ENCODE measurements around the gene TLR5.
"Not testable (repeated sequence)": the region's sequence is repeated elsewhere in the genome, so short reads cannot be mapped to it uniquely, and the experiment has no call there.

The TLR5 gene

GRCh38 chr1:223142795-223143536 lies at the start of gene TLR5:
Gene TLR5, minus strand, starts transcription at chr1:223143248. Its CDS starts 30,217 bp downstream, at chr1:223113031.
- DNase-seq (ENCODE audit: low read depth), result peak; percentile 84

- peak; percentile 29 for DNase-seq (ENCODE audit: low read depth)
Measured at GRCh38 chr1:223189903-223190724, 47.1 kb upstream of the TLR5 start.

GRCh38 chr1:223189525-223189902 lies 46.5 kb upstream of the TLR5 start:
- DNase-seq (ENCODE audit: low read depth), result no peak

- no peak for DNase-seq (ENCODE audit: low read depth)
Measured at GRCh38 chr1:223188618-223189356, 45.7 kb upstream of the TLR5 start.

GRCh38 chr1:223186800-223187199 lies 43.8 kb upstream of the TLR5 start:
- DNase-seq (ENCODE audit: low read depth), result no peak

GRCh38 chr1:223183268-223183862 lies 40.3 kb upstream of the TLR5 start:
- DNase-seq (ENCODE audit: low read depth), result no peak

- DNase-seq (ENCODE audit: low read depth), result no peak
Measured at GRCh38 chr1:223180731-223181321, 37.8 kb upstream of the TLR5 start.

GRCh38 chr1:223179786-223180185 lies 36.7 kb upstream of the TLR5 start:
- no peak for DNase-seq (ENCODE audit: low read depth)

- DNase-seq (ENCODE audit: low read depth), result no peak
Measured at GRCh38 chr1:223179280-223179679, 36.2 kb upstream of the TLR5 start.

- DNase-seq (ENCODE audit: low read depth), result no peak
Measured at GRCh38 chr1:223177681-223178080, 34.6 kb upstream of the TLR5 start.

GRCh38 chr1:223176437-223176836 lies 33.4 kb upstream of the TLR5 start:
- DNase-seq (ENCODE audit: low read depth), result no peak

- no peak for DNase-seq (ENCODE audit: low read depth)
Measured at GRCh38 chr1:223175633-223176032, 32.6 kb upstream of the TLR5 start.

GRCh38 chr1:223175032-223175431 lies 32.0 kb upstream of the TLR5 start:
- no peak for DNase-seq (ENCODE audit: low read depth)

GRCh38 chr1:223169458-223169857 lies 26.4 kb upstream of the TLR5 start:
- DNase-seq (ENCODE audit: low read depth), result not testable (repeated sequence)

- no peak for DNase-seq (ENCODE audit: low read depth)
Measured at GRCh38 chr1:223161321-223161720, 18.3 kb upstream of the TLR5 start.

- DNase-seq (ENCODE audit: low read depth), result no peak
Measured at GRCh38 chr1:223156343-223156742, 13.3 kb upstream of the TLR5 start.

GRCh38 chr1:223155153-223155552 lies 12.1 kb upstream of the TLR5 start:
- DNase-seq (ENCODE audit: low read depth), result no peak

- DNase-seq (ENCODE audit: low read depth), result no peak
Measured at GRCh38 chr1:223153177-223154119, 10.4 kb upstream of the TLR5 start.

- no peak for DNase-seq (ENCODE audit: low read depth)
Measured at GRCh38 chr1:223152399-223152798, 9.4 kb upstream of the TLR5 start.

GRCh38 chr1:223150443-223150842 lies 7.4 kb upstream of the TLR5 start:
- no peak for DNase-seq (ENCODE audit: low read depth)

GRCh38 chr1:223147873-223148272 lies 4.8 kb upstream of the TLR5 start:
- DNase-seq (ENCODE audit: low read depth), result no peak

Data from stimulated activated CD8-positive, alpha-beta memory T cell treated with anti-CD3 and anti-CD28 coated beads, Interleukin-15, amount 100 ng/mL, for 24 hours (primary cell).